KOPT-K1 (cell line): ENCODE data around the gene NKRF.

Experiments used
- H3K27ac ChIP-seq: fragments of 200-600 bp; sonication (generic); 2 replicates; pipeline ENCODE4 v1.5.1; 2016; ENCODE audit warnings: antibody characterized with exemption, mild to moderate bottlenecking, low read depth, low read length; ENCODE audit not compliant: poor library complexity, severe bottlenecking
- H3K36me3 ChIP-seq: fragments of 200-600 bp; sonication (generic); 2 replicates; pipeline ENCODE4 v1.5.1; 2017; ENCODE audit warnings: antibody characterized with exemption, mild to moderate bottlenecking, low read length, moderate library complexity; ENCODE audit not compliant: insufficient read depth
- H3K9me3 ChIP-seq: fragments of 200-600 bp; sonication (generic); 2 replicates; pipeline ENCODE4 v1.5.1; 2017; ENCODE audit warnings: antibody characterized with exemption, low read length, mild to moderate bottlenecking; ENCODE audit not compliant: insufficient read depth, poor library complexity, severe bottlenecking

The NKRF gene

GRCh38 chrX:119574394-119575266, 31.6 kb downstream of the NKRF start, which contains the start of gene UBE2A:
UBE2A (plus strand) TSS chrX:119574563; CDS start chrX:119574712, 149 bp downstream.
- Histone ChIP-seq H3K36me3 (peaks cover 25% of the 10 kb centered on the region), H3K27ac (peak within 1 kb of the TSS; percentile 84), H3K9me3 (no peaks in the 10 kb centered on the region)

GRCh38 chrX:119573840-119574393, 32.3 kb downstream of the NKRF start:
- Histone ChIP-seq H3K36me3 (peaks cover 25% of the 10 kb centered on the region), H3K9me3 (no peaks in the 10 kb centered on the region), H3K27ac (peak overlapping the region; percentile 84)

DNA sequence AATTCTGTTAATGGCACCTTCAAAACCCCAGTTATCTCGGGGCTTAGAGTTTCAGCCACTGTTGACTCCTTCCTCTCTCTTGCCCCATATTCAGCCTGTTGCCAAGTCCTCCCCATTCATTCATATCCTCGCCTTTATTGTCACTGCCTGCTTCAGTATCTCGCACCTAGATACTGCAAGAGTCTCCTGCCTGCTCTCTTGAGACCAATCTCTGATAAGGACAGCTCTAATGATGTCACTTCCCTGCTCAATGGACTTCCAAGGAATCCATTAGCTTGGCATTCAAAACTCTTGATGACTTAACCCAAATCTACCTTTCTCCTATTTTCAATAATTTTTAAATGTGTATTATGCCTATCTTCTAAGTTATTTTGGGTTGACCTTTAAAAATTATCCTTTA, 33.0 kb downstream of the NKRF start:
- H3K9me3 ChIP-seq, result no peaks in the 10 kb centered on the region
- H3K36me3 ChIP-seq, result peaks cover 25% of the 10 kb centered on the region
- no peak overlapping the region for H3K27ac ChIP-seq

DNA sequence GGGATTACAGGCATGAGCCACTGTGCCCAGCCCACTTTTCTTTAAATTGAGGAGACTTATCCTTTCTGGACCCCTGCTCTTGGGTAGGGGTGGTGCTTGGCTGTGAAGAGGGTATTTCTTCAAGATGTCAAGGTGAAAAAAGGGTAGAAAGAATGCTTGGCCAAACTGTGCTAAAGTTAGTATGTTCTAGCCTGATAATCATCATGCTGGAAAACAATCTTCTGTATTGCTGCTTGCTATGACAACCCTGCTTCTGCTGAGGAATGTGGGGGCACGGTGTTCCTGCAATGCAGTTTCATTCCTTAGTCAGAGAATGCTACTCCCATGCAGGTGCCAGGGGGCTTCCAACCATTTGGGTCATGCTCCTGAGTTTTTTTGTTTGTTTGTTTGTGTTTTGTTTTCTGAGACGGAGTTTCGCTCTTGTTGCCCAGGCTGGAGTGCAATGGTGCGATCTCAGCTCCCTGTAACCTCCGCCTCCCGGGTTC, 35.8 kb downstream of the NKRF start:
- no peaks in the 10 kb centered on the region for H3K9me3 ChIP-seq
- H3K36me3 ChIP-seq, result no peaks in the 10 kb centered on the region
- no peak overlapping the region for H3K27ac ChIP-seq

DNA sequence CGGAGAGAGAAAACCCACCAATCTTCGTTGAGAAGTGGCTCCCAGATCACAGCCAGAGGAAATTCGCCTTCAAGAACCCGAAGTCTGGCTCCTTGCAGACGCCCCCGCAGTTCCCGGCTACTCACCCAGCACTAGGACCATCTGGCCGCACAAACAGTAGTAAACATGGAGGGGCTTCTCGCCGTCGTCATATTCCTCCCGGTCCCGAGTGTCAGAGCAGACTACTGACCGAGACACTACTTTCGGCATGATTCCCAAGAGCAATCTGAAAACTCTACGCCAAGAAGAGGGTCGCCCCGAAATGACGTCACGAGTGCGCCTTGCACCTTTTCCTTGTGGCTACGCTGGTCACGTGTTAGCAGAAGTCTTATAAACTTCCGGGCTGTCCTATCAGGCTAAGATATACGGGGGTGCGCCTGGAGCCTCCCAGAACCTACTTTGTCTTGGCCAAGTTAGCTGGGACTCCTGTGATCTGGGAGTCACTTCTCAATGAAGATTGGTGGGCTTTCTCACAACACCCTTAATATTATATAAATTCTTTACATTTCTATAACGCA, 41.0 kb downstream of the NKRF start, which contains the start of gene STEEP1:
TSS of gene STEEP1 (minus strand) at position 303 of the 557 bp plus-strand sequence. CDS start at position 249, 54 bp downstream.
- peak within 1 kb of the TSS; percentile 46 for H3K27ac ChIP-seq
- H3K9me3 ChIP-seq, result no peaks in the 10 kb centered on the region
- H3K36me3 ChIP-seq, result peaks cover 6% of the 10 kb centered on the region; the same call in 1 of the 2 replicates

- no peaks in the 10 kb centered on the region for H3K9me3 ChIP-seq
- peaks cover 3% of the 10 kb centered on the region for H3K36me3 ChIP-seq
- no peak overlapping the region for H3K27ac ChIP-seq
Observed at GRCh38 chrX:119552508-119552907, 53.7 kb downstream of the NKRF start.

GRCh38 chrX:119549327-119550016, 56.8 kb downstream of the NKRF start:
- no peaks in the 10 kb centered on the region for H3K9me3 ChIP-seq
- no peak overlapping the region for H3K27ac ChIP-seq
- peaks cover 3% of the 10 kb centered on the region for H3K36me3 ChIP-seq

GRCh38 chrX:119541188-119541587, 65.0 kb downstream of the NKRF start:
- no peaks in the 10 kb centered on the region for H3K9me3 ChIP-seq
- H3K27ac ChIP-seq, result no peak overlapping the region
- peaks cover 15% of the 10 kb centered on the region; the same call in 1 of the 2 replicates for H3K36me3 ChIP-seq

GRCh38 chrX:119539872-119540271, 66.4 kb downstream of the NKRF start:
- Histone ChIP-seq H3K27ac (no peak overlapping the region), H3K9me3 (no peaks in the 10 kb centered on the region), H3K36me3 (peaks cover 15% of the 10 kb centered on the region; the same call in 1 of the 2 replicates)
